Measurements from ENCODE around the gene TSC1.

DNA sequence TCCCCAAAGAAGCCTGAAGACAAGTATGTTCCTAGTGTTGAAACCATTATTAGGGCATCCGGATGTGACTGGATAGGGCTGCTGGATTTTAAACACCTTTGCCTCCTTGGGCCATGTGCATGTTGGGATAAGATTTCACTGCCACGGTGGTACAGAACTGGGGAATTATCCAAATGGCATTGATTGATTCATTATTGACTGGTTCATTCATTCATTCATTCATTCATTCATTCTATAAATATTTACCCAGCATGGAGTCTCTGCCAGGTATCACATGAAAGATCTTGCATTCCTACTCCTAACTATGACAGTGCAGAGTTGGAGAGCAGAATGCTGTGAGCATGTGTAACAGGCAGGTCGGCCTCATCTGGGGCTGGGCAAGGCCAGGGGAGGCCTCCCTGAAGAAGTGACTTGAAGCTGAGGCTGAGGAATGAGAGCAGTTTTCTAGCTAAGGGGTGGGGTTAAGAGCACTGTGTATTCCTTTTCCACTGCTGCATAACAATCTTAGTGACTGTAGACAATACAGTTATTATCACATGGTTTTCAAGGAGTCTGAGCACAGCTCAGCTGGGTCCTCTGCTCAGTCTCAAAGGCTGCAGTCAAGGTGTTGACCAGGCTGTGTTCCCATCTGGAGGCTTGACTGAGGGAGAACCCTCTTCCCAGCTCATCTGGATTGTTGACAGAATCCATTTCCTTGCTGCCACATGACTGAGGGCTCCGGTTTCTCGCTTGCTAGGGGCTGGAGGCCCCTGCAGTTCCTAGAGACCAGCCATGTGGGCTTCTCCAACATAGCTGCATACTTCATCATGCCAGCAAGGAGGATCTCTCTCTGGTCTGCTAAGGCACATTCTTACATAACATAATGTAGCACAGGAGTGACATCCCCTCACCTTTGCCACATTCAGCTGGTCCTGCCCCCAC is 102.0 kb downstream of the TSC1 start:
- TF ChIP-seq CTCF (conservative IDR thresholded peaks at IDR 0.05; ENCODE audit: low read length) (no peak), EZH2phosphoT487 (IDR thresholded peaks at IDR 0.05; ENCODE audit: borderline replicate concordance) (no peak)
